ENCODE data around the gene ATG3. TPM values are rescaled to one million over a fixed set of nuclear protein-coding genes. Genes with fewer than 3 reads are reported as not detected.

The ATG3 gene
- total and polyA plus RNA-seq, 12 donors = 25.3 to 128 (median 68.5) TPM

DNA sequence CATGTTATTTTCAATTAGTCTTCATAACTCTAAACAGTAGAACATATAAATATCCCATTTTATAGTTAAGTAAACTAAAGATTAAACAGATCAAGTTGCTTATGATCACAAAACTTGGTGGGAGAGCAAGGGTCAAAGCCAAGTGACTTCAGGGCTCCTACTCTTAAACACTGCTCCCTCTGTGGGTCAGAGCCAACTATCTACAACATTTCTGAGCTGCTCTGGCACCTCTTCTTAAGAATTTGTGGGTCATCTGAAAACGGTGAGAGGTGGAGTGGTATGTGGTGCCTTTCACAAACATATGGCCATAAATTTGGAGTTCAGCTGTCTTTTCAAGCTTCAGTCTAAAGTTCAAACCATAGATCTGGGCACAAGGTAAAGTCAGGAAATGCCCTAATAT lies 10.9 kb downstream of the ATG3 start:
- TF ChIP-seq POLR2A (IDR thresholded peaks at IDR 0.05) = no peak
- TF ChIP-seq CTCF (IDR thresholded peaks at IDR 0.05) = no peak
- Histone ChIP-seq H3K4me3 (no peak overlapping the region), H3K9me3 (replicated peaks in 1 of 3) (no peaks in the 10 kb centered on the region), H3K27ac (no peak overlapping the region), H3K36me3 (replicated peaks in 1 of 2) (peaks cover 0 to 25% of the 10 kb centered on the region in 2 donors), H3K27me3 (no peaks in the 10 kb centered on the region), H3K4me1 (replicated peaks in 1 of 2) (peaks cover 4 to 35% of the 10 kb centered on the region in 2 donors)
- WGBS, 4 donors = 17 to 33% (median 32%) methylated on average over 1 of the region's 1 CpG
- no peak for DNase-seq
- intact Hi-C loops (cut with DNase I) = no loop called here

GRCh38 chr3:112546216-112546759 lies 15.5 kb downstream of the ATG3 start:
- H3K27ac ChIP-seq = no peak overlapping the region
- no peak for TF ChIP-seq POLR2A (IDR thresholded peaks at IDR 0.05)
- no peak for TF ChIP-seq CTCF (IDR thresholded peaks at IDR 0.05)
- no peaks in the 10 kb centered on the region for H3K9me3 ChIP-seq (replicated peaks in 1 of 3)
- intact Hi-C loops (cut with DNase I) = no loop called here
- H3K36me3 ChIP-seq (replicated peaks in 1 of 2) = peaks cover 0 to 46% of the 10 kb centered on the region in 2 donors
- no peak for DNase-seq
- no peaks in the 10 kb centered on the region for H3K27me3 ChIP-seq
- H3K4me1 ChIP-seq (replicated peaks in 1 of 2) = peaks cover 0 to 11% of the 10 kb centered on the region in 2 donors
- H3K4me3 ChIP-seq = no peak overlapping the region
- 84 to 90% (median 89%) methylated on average over 5 of the region's 5 CpGs for WGBS, 4 donors

DNA sequence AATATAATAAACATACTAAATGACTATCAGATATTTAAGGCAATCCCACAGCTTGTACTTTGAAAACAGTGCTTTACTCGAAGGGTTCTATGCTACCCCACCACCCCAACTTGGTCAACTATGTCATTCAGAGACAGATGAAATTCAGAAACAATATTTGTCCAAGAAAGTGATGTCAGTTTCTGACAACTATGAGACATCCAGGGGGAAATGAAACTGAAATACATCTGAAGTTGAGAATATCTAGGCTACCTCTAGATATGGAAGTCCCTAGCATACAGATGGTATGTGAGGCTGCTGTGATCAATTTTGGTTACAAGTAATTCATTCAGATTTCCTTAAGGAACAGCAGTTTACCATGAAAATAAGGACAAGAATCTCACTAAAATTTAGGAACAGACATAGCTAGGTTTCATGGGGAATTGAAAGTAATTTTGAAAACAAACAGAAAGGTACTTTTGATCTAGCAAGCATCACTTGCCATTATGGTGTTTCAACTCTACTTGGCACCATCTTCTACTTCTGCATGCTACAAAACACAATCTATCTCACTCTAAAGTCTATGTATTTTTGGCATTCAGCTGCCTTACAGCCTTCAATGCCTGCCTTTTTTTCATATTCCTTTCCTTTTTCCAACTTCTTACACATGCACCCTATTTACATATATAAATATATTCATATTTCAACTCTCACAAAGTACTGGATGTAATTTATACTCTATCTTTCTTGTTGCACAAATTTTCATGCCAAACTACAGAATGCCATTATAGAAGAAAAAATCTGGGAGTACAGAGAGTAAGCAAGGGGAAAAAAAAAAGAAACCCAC lies 21.7 kb downstream of the ATG3 start:
- TF ChIP-seq CTCF (IDR thresholded peaks at IDR 0.05) (no peak), POLR2A (IDR thresholded peaks at IDR 0.05) (no peak)
- no peak overlapping the region for H3K27ac ChIP-seq
- 93 to 97% (median 97%) methylated on average over 1 of the region's 1 CpG for WGBS, 4 donors
- DNase-seq = no peak
- no peaks in the 10 kb centered on the region for H3K4me1 ChIP-seq (replicated peaks in 1 of 2)
- H3K27me3 ChIP-seq = no peaks in the 10 kb centered on the region
- peaks cover 0 to 8% (median 0%) of the 10 kb centered on the region in 3 donors for H3K9me3 ChIP-seq (replicated peaks in 1 of 3)
- no peak overlapping the region for H3K4me3 ChIP-seq
- intact Hi-C loops (cut with DNase I) = no loop called here
- H3K36me3 ChIP-seq (replicated peaks in 1 of 2) = peaks cover 0 to 47% of the 10 kb centered on the region in 2 donors

DNA sequence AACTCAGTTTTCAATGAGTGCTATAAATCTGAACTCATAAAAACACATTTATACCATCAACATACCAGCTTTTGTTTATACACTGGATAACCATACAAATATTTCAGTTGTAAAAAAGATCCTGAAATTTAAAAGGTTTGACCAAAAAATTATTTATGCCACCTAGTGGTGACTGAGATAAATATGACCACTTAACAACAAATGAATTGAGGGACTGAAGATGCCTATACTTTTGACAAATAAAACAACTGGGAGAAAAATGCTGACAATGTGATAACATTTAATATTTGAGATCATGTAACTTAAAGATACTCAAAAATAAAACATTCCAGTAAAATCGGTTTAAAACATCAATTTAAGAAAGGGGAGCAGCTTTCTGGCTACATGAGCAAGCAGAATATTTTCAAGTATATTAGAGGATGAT lies 30.4 kb downstream of the ATG3 start:
- Histone ChIP-seq H3K27me3 (no peaks in the 10 kb centered on the region), H3K27ac (no peak overlapping the region), H3K4me1 (replicated peaks in 1 of 2) (no peaks in the 10 kb centered on the region), H3K9me3 (replicated peaks in 1 of 3) (no peaks in the 10 kb centered on the region), H3K4me3 (no peak overlapping the region), H3K36me3 (replicated peaks in 1 of 2) (peaks cover 0 to 66% of the 10 kb centered on the region in 2 donors)
- 4 to 11% (median 5%) methylated on average over 1 of the region's 1 CpG for WGBS, 4 donors
- intact Hi-C loops (cut with DNase I) = no loop called here
- DNase-seq = no peak
- TF ChIP-seq POLR2A (IDR thresholded peaks at IDR 0.05) = no peak
- TF ChIP-seq CTCF (IDR thresholded peaks at IDR 0.05) = peak in 5 of 6 experiments; percentile 48 to 70 (median 50)
